ENCODE measurements around the gene POLD1. TPM values are rescaled to one million over a fixed set of nuclear protein-coding genes. Genes with fewer than 3 reads are reported as not detected.

POLD1 gene
- total RNA-seq, 2 experiments from 2014 or later: 191 to 196 TPM

- Mint-ChIP-seq H3K36me3 (no peaks in the 10 kb centered on the region), H3K27ac (no peak overlapping the region), H3K9me3 (no peaks in the 10 kb centered on the region), H3K4me1 (no peaks in the 10 kb centered on the region), H3K27me3 (peaks cover 7% of the 10 kb centered on the region), H3K4me3 (no peak overlapping the region)
- DNase-seq: no peak
Measured at GRCh38 chr19:50465986-50466705, 82.0 kb downstream of the POLD1 start.

GRCh38 chr19:50466706-50467039 lies 82.5 kb downstream of the POLD1 start:
- peaks cover 2% of the 10 kb centered on the region for H3K27me3 Mint-ChIP-seq

DNA sequence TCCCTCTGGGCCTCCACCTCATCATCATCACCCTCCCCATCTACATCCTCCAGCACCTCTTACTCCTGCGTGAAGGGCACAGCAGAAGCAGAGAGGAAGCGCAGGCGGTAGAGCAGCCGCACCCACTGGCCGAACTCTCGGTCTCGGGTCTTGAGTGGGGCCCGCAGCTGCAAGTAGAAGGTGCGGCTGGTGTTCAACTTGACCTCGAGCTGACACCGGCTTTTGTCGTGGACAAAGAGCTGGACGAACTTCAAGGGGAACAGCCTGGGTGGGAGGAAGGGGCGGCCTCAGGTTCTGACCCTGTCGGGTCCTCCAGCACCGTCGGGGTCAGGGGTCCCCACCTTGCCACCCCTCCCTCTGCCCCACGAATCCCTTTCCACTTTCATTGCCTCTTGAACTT lies 83.4 kb downstream of the POLD1 start:
- Mint-ChIP-seq H3K27me3 (no peaks in the 10 kb centered on the region), H3K4me3 (no peak overlapping the region), H3K9me3 (no peaks in the 10 kb centered on the region), H3K27ac (no peak overlapping the region), H3K4me1 (no peaks in the 10 kb centered on the region), H3K36me3 (no peaks in the 10 kb centered on the region)
- DNase-seq: no peak

More at GRCh38 chr19:50466706-50467039, 82.5 kb downstream of the POLD1 start:
- Mint-ChIP-seq H3K9me3 (no peaks in the 10 kb centered on the region), H3K36me3 (no peaks in the 10 kb centered on the region), H3K4me3 (no peak overlapping the region), H3K27ac (no peak overlapping the region), H3K4me1 (no peaks in the 10 kb centered on the region)
- no peak for DNase-seq

Other genes with a start within 250 kb of the POLD1 start
- gene IZUMO2, start 221.1 kb upstream of the POLD1 start, total RNA-seq: not detected
- gene MYH14, start 180.7 kb upstream of the POLD1 start, total RNA-seq: not detected
- gene KCNC3, start 55.0 kb upstream of the POLD1 start, total RNA-seq: under 1 TPM; 0.56 to 0.64 TPM
- gene NAPSA, start 18.7 kb upstream of the POLD1 start, total RNA-seq: 10 to 100 TPM; 16.1 to 18.1 TPM
- gene NR1H2, start 7.9 kb upstream of the POLD1 start, total RNA-seq: 10 to 100 TPM; 49.6 TPM
- gene SPIB, start 34.6 kb downstream of the POLD1 start, total RNA-seq: 1 to 10 TPM; 1.6 TPM
- gene MYBPC2, start 48.5 kb downstream of the POLD1 start, total RNA-seq: under 1 TPM; 0.12 to 0.45 TPM
- 10 to 100 TPM; 49.7 to 50.1 TPM for gene EMC10, start 92.2 kb downstream of the POLD1 start, total RNA-seq
- under 1 TPM; 0.52 to 0.90 TPM for gene GARIN5A, start 92.5 kb downstream of the POLD1 start, total RNA-seq
- 10 to 100 TPM; 26.2 to 27.0 TPM for gene JOSD2, start 126.8 kb downstream of the POLD1 start, total RNA-seq
- gene ASPDH, start 129.6 kb downstream of the POLD1 start, total RNA-seq: not detected
- gene LRRC4B, start 184.1 kb downstream of the POLD1 start, total RNA-seq: not detected